GM18951 (cell line): Measurements from ENCODE around the gene MADCAM1.
A peak's percentile ranks its signal among the peaks of the same experiment; 100 is the strongest.

Experiments
- POLR2A ChIP-seq: IDR thresholded peaks from 4 replicates; pipeline ENCODE4 v1.6.1; 2011; ENCODE audit warnings: mild to moderate bottlenecking; ENCODE audit not compliant: insufficient read length, insufficient read depth; ENCODE audit errors: extremely low read depth
- in situ Hi-C: fragments of 300-500 bp; cut with MboI; formaldehyde crosslinking; loops from one replicate; pipeline ENCODE4 v1.12.0; 2022; ENCODE audit warnings: low sequenced_read_pairs, mixed read lengths, inconsistent platforms; ENCODE audit not compliant: unreplicated experiment

The MADCAM1 gene

GRCh38 chr19:488505-489417, 7.5 kb upstream of the MADCAM1 start:
- in situ Hi-C loops, result no loop called here
- TF ChIP-seq POLR2A, result peak; percentile 91

- in situ Hi-C loops, result no loop called here
- no peak for TF ChIP-seq POLR2A
Measured at GRCh38 chr19:489418-490196, 6.7 kb upstream of the MADCAM1 start.

- no peak for TF ChIP-seq POLR2A
- in situ Hi-C loops, result no loop called here
Measured at GRCh38 chr19:491146-491741, 5.0 kb upstream of the MADCAM1 start.

DNA sequence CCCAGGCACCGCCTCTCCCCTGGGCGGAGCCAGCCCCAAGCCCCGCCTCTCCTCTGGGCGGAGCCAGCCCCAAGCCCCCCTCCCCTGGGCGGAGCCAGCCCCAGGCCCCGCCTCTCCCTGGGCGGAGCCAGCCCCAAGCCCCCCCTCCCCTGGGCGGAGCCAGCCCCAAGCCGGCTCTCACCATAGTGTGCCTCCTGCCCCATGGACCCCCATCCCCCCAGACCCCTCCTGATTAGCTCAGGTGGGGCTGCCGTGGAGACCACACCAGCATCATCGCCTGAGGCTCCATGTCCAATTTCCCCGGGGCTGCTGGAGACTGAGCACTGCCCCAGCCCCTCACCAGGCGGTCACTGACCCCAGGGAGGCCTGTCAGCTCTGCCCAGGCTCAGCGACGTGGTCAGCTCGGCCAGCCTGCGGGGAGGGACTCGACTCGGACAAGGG, 4.2 kb upstream of the MADCAM1 start:
- in situ Hi-C loops, result no loop called here
- TF ChIP-seq POLR2A, result no peak

DNA sequence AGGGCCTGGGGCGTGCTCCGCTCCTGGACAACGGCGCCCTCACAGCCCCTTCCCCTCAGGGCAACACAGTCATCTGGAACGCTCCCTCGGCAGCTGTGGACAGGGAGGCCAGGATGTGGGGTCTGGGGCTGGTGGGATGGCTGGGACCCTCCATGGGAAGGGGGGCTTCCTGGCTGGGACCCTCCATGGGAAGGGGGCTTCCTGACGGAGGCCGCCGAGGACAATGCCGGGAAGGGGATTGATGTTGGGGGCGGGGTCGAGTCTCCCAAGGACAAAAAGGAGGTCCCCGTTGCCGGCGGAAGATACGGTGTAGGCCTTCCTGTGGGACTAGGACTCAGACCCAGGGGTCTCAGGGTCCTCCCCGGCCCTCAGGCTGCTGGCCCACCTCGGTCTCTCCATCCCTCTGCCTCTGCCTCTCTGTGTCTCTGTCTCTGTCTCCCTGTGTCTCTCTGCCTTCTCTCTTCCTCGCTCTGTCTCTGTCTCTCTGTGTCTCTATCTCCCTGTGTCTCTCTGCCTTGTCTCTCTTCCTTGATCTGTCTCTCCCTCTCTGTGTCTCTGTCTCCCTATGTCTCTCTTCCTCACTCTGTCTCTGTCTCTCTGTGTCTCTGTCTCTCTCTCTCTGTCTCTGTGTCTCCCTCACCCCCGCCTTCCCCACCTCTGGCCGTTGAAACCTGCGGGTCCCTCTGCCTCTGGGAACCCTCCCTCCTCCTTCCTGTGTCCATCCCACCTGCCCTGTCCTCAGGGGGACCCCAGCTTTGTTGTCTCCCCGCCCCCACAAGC, 2.7 kb upstream of the MADCAM1 start:
- in situ Hi-C loops, result no loop called here
- TF ChIP-seq POLR2A, result no peak

GRCh38 chr19:494171-495080, 1.9 kb upstream of the MADCAM1 start:
- in situ Hi-C loops, result no loop called here

DNA sequence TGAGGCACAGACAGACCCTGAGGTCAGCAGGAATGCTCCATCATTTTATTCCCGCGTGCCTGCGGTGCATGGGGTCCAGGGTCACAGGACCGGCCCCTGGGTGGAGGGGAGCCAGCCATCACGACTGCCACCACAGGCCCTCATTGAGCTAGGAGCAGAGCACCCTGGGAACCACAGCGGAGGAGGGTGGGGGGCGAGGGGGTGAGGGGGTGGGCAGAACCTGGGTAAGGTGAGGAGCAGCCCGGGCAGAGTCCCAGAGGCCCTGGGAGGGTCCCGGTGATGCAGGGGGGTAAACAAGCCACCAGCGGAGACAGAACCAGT, 1.2 kb upstream of the MADCAM1 start:
- no peak for TF ChIP-seq POLR2A
- in situ Hi-C loops, result no loop called here

More at GRCh38 chr19:494171-495080, 1.9 kb upstream of the MADCAM1 start:
- TF ChIP-seq POLR2A, result no peak

DNA sequence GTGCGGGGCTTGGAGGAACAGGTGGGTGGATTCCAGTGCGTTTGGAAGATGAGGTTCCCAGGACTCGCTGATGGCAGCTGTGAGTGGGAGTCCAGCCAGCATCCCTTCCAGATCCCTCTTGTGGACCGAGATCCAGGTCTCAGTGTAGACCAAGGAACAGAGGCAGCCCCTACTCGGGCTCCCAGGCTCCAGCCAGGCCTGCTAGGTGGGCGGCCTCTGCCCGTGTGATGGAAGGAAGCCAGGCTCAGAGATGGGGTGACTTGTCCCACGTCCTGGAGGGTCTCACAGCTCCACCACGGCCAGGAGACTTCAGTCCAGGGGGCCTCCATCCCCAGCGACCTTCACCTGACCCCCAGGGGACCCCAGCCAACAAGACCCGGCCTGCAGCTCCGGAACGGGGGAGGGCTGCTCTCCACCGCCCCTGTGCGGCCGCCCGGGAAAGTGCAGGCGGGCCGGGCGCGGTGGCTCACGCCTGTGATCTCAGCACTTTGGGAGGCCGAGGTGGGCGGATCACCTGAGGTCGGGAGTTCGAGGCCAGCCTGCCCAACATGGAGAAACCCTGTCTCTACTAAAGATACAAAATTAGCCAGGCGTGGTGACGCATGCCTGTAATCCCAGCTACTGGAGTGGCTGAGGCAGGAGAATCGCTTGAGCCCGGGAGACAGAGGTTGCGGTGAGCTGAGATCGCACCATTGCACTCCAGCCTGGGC, 729 bp upstream of the MADCAM1 start:
- in situ Hi-C loops, result no loop called here
- TF ChIP-seq POLR2A, result no peak

DNA sequence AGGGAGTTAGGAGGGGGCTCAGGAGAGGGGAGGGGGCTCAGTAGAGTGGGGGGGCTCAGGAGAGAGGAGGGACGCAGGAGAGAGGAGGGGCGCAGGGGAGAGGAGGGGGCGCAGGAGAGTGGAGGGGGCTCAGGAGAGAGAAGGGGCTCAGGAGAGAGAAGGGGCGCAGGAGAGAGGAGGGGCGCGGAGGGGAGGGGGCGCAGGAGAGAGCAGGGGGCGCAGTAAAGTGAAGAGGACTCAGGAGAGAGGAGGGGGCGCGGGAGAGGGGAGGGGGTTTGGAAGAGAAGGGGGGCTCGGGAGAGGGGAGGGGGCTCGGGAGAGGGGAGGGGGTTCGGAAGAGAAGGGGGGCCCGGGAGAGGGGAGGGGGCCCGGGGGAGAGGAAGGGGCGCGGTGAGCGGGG, 700 bp downstream of the MADCAM1 start:
- TF ChIP-seq POLR2A, result no peak
- in situ Hi-C loops, result no loop called here

DNA sequence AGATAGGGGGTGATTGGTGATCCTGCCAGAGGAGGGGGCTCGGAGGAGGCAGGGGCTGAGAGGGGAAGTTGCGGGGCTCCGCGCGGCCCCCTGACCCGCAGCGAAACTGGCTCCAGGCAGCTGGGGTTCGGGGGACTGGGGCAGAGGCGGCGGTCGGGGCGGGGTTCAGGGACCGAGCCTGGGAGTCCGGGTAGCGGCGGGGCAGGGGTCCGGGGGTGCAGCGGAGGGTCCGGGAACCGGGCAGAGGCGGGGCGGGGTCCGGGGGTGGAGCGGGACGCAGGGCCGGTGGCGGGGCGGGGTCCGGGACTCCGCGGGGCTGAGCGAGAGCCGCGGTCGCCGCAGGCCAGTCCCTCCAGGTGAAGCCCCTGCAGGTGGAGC, 1.2 kb downstream of the MADCAM1 start:
- in situ Hi-C loops, result no loop called here
- TF ChIP-seq POLR2A, result no peak

DNA sequence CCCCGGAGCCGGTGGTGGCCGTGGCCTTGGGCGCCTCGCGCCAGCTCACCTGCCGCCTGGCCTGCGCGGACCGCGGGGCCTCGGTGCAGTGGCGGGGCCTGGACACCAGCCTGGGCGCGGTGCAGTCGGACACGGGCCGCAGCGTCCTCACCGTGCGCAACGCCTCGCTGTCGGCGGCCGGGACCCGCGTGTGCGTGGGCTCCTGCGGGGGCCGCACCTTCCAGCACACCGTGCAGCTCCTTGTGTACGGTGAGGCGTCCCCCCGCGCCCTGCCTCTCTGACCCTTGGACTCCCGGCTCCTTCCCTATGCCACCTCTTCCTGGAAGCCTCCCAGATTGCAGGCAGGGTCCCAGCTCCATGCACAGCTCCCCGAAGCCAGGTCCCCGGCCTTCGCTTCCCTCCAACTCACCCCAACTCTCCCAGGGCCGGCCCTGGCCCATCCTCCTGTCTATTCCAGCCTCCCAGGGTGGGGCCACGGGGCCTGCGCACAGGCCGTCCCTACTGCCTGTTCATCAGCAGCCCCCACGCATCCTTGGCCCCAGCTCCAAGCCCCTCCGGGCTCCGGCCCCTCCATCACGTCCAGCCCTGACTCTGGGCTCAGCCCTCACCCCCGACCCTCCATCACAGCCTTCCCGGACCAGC, 1.7 kb downstream of the MADCAM1 start:
- TF ChIP-seq POLR2A, result no peak
- in situ Hi-C loops, result no loop called here
